Stimulated activated CD4-positive, alpha-beta T cell treated with anti-CD3 and anti-CD28 coated beads, Interleukin-15, amount 100 ng/mL, for 24 hours (primary cell): ENCODE measurements around the gene RXFP1.

Experiments used
- DNase-seq: peaks from one replicate; pipeline ENCODE4 v3.0.0-alpha.2; 2020

The RXFP1 gene

DNA sequence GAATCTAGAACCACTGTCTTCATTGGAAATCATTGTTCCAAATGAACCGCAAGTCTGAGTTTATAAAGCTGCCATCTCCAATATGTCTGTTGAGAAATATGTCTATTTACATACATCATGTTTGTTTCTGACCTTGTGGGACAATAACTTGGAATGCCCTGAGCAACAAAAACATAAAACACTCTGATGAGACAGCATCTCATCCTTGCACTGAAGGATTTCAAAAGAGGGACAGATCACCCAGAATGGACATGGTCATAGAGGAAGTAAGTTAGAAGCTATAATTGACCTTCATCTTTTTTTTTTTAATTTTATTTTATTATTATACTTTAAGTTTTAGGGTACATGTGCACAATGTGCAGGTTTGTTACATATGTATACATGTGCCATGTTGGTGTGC, 22.5 kb downstream of the RXFP1 start:
- DNase-seq = no peak

DNA sequence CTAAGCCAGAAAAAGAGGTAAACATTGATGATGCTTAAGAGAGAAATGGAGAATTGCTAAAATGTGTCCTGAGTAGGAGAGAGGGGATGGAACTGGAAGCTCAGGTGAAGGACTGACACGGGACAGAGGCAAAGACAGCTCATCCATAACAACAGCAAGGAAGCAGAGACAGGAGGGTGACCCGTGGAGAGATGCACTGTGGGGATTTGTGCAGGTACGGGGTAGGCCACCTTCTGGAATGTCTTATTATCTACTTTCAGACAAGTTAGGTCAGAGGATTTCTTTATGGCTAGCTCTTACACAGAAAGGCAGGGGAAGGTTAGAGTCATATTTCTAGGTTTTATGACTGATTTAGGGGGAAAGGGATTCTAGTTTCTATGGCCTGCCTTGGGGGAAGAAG, 31.7 kb downstream of the RXFP1 start:
- DNase-seq = no peak

DNA sequence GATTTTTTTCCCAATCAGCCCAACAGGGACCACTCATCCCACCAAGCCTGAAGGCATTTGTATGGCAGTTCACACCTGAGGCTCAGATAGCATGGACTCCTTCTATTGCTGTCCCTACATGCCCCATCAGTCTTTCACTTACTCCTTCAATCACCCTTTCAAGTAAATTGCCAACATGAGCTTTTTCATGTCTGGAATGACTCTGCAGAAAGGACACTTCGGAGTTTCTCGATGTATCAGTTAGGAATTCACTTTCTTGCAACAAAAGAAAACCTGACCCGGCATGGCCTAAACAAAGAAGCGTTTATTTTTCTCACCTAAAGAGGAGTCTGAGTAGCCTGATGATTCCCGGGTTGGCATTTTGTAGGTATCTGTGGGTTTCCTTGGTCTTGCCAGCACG, 38.6 kb downstream of the RXFP1 start:
- no peak for DNase-seq

DNA sequence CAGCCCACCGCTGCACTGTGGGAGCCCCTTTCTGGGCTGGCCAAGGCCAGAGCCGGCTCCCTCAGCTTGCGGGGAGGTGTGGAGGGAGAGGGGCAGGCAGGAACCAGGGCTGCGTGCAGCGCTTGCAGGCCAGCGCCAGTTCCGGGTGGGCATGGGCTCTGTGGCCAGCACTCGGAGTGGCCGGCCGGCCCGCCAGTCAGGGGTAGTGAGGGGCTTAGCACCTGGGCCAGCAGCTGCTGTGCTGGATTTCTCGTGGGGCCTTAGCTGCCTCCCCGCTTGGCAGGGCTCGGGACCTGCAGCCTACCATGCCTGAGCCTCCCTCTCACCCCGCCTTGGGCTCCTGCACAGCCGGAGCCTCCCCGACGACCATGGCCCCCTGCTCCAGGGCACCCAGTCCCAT, 45.2 kb downstream of the RXFP1 start:
- no peak for DNase-seq

DNA sequence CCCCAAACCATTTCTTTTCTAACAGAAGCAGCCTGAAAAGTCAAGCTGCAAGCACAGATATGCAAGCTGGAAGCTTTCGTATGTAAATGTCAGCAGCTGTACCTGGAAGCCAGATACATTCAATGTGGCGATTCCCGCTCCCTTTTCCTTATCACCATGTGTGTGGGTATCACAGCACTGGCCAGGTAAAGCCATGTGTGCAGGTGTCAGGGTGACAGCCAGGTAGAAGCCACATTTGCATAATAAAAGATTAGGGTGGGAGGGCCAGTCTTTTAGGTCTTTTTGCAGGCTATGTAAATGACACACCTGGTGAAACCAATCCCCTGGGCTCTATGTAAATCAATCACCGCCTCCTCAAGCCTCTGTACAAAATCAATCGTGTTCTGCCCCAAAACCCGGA, 50.1 kb downstream of the RXFP1 start:
- DNase-seq = no peak

DNA sequence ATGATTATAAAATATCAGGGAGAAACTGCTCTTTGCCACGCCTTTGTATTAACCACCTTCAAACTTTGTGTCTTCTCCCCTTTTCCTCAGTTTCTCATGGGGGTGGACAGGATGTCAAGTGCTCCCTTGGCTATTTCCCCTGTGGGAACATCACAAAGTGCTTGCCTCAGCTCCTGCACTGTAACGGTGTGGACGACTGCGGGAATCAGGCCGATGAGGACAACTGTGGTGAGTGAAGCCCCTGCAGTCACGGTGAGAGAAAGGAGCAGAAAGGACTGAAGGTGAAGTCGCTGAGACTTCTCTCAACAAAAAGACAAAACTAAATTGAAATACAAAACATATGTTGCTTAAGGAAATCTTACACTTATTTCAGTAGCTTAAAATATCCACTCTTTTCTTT, 50.9 kb downstream of the RXFP1 start:
- no peak for DNase-seq

DNA sequence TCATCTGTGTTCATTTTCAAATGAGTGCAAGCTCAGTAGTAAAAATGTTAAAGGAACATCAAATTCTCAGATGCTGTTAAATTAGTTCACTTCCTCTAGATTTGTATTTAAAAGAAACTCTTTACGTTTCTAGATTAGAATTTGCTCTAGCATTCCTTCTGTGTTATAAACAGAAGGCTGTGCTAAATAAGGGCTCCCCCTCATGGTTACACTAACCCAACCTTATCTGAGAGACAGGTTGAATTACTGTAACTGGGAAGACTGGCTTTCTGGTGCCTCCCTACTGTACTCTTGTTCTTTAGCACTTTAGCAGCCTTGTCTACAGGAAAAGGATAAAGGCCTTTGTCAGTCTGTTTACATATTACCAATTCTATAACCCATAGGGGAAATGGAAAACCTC, 56.8 kb downstream of the RXFP1 start:
- DNase-seq = no peak

DNA sequence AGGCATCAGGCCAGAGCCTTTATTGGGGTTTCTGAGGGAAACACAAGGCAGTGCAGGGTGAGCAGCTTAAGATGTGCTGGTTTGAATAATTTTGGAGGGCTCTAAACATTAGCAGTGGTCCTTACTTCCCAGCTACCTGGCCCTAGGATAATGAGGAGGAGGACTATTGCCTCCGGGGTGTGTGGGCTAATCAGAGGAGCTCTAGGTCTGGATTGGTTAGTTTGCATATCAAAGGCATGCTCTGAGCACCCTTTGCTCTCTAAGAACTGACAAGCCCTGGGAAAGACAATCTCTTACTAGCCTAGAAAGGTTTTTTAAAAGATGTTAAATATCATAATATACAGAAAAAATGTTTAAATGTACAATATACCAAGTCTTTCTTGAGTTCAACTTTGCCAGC, 58.4 kb downstream of the RXFP1 start:
- no peak for DNase-seq

DNA sequence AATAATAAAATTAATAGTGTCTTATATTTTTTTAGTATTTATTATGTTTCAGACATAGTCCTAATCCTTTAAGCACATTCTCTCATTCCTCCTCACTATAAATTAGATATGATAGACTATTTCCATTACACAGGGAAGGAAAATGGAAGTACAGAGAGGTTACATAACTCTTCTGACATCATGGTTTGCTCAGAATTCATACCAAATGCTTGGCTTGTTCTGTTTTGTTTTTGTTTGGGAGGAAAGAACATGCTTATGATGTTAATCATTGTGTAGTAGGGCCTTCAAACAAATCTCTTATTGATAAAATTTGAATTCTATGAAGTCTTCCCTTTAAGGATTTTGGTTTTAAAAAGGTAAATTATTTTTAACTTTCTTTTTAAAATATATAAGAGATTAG, 59.5 kb downstream of the RXFP1 start:
- no peak for DNase-seq

DNA sequence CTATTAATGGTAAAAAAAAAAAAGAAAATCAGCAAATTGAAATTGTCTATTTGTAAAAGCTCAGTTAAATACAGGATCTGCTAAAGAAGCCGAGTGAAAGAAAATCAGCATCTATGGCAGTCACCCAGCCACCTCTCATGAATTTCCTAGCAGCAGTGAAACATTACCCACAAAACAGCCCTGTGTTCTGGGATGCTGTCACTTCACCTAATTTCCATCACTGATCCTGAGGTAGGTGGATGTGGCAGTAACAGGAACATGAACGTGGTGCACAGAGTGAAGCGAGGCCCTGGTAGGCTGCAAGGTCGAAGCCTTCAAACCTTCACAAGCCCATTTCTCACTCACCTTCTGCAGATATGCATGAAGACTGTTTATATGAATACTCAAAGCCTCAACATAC, 65.2 kb downstream of the RXFP1 start:
- no peak for DNase-seq

DNA sequence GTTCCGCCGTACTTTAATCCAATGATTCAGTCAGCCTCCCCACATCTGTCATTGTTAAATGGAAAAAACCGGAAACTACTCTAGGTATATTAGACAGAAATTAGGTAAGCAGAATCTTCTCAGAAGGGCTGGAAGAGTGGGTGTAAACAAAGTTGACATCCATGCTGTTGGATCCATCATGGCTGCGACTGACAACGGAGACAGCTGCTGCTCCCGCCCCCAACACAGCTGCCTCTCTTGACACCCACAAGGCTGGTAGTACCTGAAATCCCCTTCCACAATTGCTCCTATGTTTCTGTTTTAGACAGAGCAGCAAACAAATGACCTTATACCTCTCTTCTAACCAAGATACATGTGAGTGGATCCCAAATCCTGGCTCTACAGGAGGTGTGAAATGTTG, 66.6 kb downstream of the RXFP1 start:
- DNase-seq = no peak

DNA sequence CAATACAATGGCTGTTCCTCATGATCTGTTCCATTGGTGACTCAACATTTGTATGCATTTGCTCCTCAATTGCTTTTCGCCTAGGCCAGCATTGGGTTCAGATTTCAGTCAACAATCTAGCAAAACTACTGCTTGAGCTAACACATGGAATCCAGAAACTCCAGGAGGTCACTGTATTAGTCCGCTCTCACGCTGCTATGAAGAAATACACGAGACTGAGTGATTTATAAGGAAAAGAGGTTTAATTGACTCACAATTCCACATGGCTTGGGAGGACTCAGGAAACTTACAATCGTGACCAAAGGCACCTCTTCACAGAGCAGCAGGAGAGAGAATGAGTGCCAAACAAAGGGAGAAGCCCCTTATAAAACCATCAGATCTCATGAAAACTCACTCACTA, 67.1 kb downstream of the RXFP1 start:
- DNase-seq = no peak

DNA sequence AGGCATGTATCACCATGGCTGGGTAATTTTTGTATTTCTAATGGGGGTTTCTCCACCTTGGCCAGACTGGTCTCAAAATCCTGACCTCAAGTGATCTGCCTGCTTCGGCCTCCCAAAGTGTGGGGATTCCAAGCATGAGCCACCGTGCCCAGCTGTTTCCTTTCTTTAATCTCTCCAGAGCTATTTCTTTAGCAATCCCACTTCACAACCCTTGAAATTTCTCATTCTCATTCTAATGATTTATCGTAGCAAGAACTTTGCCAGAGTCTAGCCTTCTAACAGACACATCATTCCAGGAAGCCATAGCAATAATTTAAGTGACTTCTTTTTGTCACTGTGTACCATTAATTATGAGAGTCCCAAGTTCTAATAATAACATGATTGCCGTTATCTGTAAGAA, 68.6 kb downstream of the RXFP1 start:
- DNase-seq = no peak

DNA sequence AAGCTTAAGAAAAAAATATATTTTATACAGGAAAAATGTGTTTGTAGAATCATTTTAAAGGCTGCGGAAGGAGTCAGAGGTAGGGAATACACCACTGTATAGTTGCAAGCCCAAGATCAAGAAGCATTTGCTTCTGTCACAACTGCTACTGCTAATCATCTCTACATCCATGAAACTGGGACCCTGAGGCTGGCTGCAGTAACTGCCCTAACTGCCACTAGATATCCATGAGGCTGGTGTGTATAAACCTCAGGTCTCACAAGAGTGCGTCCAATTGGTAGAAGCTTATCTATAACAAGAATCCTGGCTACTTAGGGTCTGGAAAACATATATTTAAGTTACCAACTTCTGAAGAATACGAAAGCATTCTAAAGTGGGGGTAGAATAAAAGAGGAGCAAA, 69.1 kb downstream of the RXFP1 start:
- no peak for DNase-seq

DNA sequence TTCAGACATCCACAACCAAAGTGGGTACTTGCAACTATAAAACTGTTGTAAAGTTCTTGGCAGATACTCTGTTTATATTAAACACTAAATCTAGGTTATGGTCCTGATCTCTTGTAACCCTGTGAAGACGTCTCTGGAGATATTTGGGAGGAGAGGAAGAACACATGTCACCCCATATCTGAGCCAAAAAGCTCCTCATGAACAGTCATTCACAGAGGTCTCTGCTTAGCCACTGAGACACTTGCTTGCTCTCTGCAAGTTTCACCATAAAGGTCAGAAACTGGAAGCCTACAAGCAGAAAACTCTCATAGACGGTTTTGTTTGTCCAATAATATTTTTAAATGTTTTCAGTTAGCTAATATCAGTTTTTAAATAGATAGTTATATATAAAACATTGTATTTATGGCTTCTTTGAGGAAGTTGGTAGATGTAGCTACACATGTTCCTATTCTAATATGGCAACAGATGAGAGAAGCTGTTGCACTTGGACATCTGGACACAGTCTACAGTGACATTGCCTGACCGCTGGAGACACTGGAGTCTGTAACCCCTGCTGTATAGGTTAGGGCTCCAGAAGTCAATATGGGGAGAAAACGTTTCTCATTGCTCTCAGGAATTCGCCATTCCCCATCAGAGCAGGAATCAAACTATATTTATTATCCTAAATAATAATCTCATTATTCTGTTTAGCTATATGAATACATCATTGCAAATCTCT, 76.4 kb downstream of the RXFP1 start:
- no peak for DNase-seq

DNA sequence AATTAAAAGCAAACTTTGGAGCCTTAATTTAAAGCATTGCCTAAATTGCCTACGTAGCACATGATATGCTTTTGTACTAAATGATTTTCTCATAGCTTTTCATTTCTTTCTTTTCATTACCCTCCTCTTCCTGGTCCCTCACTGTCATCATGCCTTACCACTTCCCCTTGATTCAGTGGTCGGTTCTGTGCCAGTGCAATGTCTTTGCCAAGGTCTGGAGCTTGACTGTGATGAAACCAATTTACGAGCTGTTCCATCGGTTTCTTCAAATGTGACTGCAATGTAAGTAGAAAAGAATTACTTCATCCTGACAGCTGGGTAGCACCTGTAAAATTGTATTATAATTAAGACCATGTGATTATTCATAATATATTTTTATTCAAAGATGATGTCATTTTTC, 77.5 kb downstream of the RXFP1 start:
- no peak for DNase-seq

DNA sequence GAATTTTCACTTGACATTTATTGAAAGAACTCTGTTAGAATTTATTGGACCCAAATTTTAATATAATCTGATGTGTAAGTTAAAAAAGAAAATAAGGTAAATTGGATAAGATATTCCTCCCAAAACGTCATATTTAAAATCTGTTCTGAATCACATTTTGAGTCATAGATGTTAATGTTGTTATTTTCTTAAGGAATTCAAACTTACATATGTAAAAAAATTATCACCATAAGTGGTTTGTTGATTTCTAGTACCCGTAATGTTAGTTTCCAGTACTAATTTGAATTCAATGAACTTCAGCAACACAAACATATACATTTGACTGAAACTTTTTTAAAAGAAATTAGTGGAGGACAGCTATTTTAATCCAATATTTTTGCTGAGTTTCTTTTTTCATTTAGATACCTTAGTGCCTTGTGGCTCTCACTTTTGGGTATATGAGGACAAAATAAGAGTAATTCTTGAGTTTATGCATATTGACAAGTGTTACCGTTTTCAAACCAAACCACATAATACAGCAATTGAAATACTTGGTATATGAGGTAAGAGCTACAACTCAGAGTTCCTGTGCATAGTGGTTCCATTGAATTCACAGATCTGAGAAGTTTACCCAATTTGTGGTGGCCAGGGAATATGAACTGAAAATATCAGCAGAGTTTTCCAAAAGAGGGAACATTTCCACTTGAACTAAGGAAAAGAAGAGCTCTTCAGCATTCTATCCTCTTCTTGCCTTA, 78.2 kb downstream of the RXFP1 start:
- no peak for DNase-seq

DNA sequence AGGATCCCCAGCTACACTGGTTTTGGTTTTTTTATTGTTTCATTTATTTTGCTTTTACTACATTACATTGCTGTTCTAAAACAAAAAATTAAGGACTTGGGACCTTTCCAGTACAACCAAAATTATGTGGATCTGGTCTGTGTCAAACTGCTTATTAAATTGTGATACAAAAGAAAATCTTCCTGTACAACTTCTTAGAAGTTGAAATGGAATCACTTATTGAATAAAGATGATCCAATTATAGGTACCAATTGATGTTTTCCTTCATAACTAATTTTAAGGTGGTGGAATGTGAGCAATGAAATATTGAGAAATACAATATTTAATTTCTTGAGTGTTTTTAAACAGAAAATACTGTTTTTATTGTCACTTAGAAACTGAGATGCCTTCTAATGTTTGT, 82.7 kb downstream of the RXFP1 start:
- DNase-seq = no peak

DNA sequence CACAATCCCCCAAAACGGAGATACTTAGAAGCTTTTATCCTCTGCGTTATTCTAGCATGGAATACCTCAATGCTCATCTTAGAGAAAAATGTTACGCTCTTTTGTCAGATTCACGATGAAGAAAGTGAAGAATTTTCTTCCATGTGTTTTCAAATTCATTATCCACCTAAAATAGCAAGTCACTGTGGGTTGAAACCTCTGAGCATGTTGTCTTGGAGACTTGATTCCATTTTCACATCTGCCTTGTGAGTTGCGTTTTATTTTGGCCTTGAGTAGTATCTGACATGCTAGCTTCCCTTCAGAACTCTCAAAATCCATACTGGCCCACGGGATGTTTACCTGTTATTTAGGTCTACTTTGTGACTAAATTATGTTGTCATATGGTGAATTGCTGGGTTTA, 83.7 kb downstream of the RXFP1 start:
- DNase-seq = no peak

DNA sequence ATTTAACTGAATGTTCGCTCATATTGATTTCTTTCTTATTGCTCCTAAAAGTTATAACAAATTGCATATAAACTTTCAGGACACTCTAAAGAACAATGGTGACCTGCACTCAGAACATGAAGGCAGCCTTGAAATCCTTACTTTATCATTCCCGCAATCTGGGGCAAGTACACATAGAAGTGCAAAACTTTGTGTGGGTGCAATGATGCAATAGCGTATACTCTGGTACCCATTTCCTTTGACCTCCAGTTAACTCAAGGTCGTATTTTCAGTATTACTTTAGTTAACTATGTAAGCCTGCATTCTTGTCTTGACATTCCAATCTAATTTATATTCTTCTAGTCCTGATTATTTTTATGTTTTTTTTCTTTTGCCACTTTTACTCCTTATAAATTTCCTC, 85.3 kb downstream of the RXFP1 start:
- DNase-seq = no peak

DNA sequence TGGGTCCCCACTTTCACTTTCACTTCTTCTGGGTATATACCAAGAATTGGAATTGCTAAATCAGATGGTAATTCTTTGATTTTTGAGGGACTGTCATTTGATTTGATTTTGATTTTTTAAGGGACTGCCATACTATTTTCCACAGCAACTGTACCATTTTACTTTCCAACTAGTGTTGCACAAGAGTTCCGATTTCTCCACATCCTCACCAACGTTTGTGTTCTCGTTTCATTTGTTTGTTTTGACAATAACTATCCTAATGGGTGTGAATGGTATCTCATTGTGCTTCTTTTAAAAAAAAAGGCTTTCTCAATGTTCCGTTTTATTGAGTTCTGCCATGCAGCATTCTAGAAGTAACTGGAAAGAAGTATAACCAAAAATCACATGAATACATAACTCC, 87.4 kb downstream of the RXFP1 start:
- DNase-seq = no peak

DNA sequence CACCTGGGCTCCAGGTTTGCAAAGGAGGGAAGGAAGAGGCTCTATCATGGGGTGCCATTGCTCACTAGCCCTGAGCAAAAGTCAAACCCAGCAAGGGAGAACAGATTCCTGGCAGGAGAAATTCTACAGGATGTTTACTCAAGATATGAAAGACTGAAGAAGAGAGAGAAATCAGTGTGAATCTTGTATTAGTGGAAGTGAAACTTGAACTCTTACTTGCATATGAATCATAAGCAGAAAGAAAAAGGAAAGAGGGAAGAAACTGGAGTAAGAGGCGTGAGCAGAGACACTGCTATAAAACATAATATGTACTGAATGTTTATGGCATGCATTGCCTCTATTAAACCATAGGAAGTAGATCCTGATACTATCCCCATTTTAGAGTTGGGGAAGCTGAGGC, 89.1 kb downstream of the RXFP1 start:
- no peak for DNase-seq

DNA sequence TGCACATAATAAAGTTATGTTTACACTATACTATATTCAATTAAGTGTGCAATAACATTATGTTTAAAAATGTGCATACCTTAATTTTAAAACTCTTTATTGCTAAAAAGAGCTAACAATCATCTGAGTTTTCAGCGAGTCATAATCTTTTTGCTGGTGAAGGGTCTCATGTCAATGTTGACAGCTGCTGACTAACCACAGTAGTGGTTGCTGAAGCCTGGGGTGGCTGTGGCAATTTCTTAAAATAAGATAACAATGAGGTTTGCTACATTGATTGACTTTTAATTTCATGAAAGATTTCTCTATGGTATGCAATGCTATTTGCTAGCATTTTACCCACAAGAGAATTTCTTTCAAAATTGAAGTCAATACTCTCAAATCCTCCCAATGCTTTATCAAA, 91.4 kb downstream of the RXFP1 start:
- DNase-seq = no peak

DNA sequence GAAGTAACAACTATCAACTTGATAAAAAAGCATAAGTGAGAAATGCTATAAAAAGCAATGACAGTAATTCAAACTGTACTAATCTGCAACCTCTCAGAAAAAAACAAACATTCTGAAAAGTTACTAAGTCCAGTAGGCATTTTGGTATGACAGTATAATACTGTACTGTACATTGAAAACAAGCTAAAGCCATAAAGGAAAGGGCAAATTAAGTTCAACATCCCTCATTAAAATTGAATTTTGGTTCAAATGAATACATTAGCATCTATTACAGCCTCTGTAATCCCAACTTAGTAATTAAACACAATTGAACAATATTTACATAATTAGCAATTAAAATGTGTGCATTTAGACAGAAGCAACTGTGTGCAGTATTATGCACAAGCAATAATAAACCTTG, 96.3 kb downstream of the RXFP1 start:
- no peak for DNase-seq

DNA sequence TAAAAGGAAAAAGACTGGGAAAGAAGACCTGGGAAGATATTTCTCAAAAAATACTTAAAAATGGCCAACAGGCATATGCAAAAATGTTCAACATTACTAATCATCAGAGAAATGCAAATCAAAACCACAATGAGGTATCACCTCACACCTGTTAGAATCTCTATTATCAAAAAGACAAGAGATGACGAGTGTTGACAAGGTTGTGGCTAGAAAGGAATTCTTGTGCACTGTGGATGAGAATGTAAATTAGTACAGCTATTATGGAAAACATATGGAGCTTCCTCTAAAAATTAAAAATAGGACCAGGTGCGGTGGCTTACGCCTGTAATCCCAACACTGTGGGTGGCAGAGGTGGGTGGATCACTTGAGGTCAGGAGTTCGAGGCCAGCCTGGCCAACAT, 100.0 kb downstream of the RXFP1 start:
- no peak for DNase-seq
